Stomach (tissue), 4 donors: ENCODE data around the gene TMEM191B.
"Not testable (repeated sequence)": the region's sequence is repeated elsewhere in the genome, so short reads cannot be mapped to it uniquely, and the experiment has no call there.

Experiments used
- EP300 ChIP-seq: sonication (generic); formaldehyde crosslinking; IDR thresholded peaks from one replicate; pipeline ENCODE4 v1.6.1; 2017; ENCODE audit warnings: antibody characterized with exemption
- TF ChIP-seq, protein P1 (sequence below), 7 experiments: fragments of 450-650 bp in 4 of 7; fragments of 200-600 bp in 3 of 7; sonication (generic) in 3 of 7; IDR thresholded peaks; one replicate each; pipeline ENCODE4 v1.5.1; 2016 to 2019; ENCODE audit warnings: antibody characterized with exemption in 7 of 7, control low read depth in 2 of 7, mild to moderate bottlenecking in 1 of 7

DNA sequence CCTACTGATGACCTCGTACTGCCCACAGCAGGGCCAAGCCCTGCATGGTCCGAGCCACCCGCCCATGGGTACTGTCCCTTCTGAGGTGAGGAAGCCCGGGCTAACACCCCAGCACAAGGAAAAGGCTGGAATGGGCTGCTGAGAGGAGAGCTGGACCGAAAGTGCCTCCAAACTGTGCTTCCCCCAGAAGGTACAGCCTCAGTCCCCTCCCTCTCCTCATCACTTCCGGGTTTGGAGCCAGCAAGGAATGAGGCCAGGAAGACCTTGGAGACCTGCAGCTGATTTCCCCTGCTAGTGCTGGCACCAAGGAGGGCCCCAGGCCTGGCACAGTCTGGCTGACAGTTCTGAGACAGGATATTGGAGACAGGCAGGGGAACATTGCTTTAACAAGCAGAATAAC lies 31.3 kb downstream of the TMEM191B start:
- TF ChIP-seq, protein P1, sequence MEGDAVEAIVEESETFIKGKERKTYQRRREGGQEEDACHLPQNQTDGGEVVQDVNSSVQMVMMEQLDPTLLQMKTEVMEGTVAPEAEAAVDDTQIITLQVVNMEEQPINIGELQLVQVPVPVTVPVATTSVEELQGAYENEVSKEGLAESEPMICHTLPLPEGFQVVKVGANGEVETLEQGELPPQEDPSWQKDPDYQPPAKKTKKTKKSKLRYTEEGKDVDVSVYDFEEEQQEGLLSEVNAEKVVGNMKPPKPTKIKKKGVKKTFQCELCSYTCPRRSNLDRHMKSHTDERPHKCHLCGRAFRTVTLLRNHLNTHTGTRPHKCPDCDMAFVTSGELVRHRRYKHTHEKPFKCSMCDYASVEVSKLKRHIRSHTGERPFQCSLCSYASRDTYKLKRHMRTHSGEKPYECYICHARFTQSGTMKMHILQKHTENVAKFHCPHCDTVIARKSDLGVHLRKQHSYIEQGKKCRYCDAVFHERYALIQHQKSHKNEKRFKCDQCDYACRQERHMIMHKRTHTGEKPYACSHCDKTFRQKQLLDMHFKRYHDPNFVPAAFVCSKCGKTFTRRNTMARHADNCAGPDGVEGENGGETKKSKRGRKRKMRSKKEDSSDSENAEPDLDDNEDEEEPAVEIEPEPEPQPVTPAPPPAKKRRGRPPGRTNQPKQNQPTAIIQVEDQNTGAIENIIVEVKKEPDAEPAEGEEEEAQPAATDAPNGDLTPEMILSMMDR (IDR thresholded peaks at IDR 0.05), result not testable (repeated sequence)
- not testable (repeated sequence) for TF ChIP-seq EP300
